ENCODE results near the gene A2M.

The A2M gene

GRCh38 chr12:9087087-9087835 is 28.5 kb downstream of the A2M start:
- TF ChIP-seq CTCF (IDR thresholded peaks at IDR 0.05; ENCODE audit: low read depth, low read length): no peak
- DNase-seq (ENCODE audit: extremely low read depth, low read depth): no peak

GRCh38 chr12:9086087-9086486 is 29.6 kb downstream of the A2M start:
- no peak for DNase-seq (ENCODE audit: extremely low read depth, low read depth)
- TF ChIP-seq CTCF (IDR thresholded peaks at IDR 0.05; ENCODE audit: low read depth, low read length): no peak

- TF ChIP-seq CTCF (IDR thresholded peaks at IDR 0.05; ENCODE audit: low read depth, low read length): no peak
- no peak for DNase-seq (ENCODE audit: extremely low read depth, low read depth)
Measured at GRCh38 chr12:9084417-9084816, 31.3 kb downstream of the A2M start.

- TF ChIP-seq CTCF (IDR thresholded peaks at IDR 0.05; ENCODE audit: low read depth, low read length): no peak
- DNase-seq (ENCODE audit: extremely low read depth, low read depth): no peak
Measured at GRCh38 chr12:9083793-9084192, 31.9 kb downstream of the A2M start.

- no peak for TF ChIP-seq CTCF (IDR thresholded peaks at IDR 0.05; ENCODE audit: low read depth, low read length)
- DNase-seq (ENCODE audit: extremely low read depth, low read depth): no peak
Measured at GRCh38 chr12:9081667-9082427, 33.9 kb downstream of the A2M start.

- DNase-seq (ENCODE audit: extremely low read depth, low read depth): no peak
- no peak for TF ChIP-seq CTCF (IDR thresholded peaks at IDR 0.05; ENCODE audit: low read depth, low read length)
Measured at GRCh38 chr12:9079883-9080675, 35.6 kb downstream of the A2M start.

All from AG09319 (cell line).